GM18520 (cell line): ENCODE results near the gene EIPR1.

Experiments
- ATAC-seq: cut with Tn5 transposase; IDR thresholded peaks from one replicate; pipeline ENCODE4 v1.9.1; 2021; ENCODE audit not compliant: unreplicated experiment

Gene EIPR1

DNA sequence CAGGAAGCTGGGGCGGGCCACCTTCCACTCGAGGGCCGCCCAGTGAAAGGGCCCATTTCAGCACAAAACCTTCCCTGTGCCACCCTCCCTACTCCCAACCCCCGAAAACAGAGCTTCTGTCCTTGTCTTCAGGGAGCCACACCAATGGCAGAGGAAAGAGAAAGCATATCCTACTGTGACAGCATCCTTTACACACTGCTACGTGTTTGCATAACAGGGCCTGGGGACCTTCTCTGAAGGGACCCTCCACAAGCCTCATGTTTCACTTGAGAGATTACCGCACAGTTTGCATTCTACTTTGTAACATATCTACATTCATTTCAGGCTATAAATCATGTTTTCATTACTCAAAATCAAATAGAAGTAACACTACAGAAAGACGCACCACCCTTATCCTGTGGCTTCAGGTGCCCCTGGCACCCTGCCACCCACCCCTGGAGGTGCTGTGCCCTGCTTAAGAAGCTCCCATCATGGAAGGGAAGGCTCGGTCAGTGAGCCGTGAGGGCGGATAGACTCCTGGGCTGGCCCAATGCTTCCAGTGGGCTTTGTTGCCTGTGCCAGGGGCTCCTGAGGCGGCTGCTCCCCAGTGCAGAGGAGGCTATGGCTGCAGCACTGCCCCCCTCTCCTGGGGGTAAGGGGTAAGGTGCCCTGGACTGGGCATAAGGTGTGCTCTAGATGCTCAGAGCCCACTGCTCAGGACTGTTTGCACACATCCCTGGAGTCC, 52.0 kb downstream of the EIPR1 start:
- no peak for ATAC-seq

DNA sequence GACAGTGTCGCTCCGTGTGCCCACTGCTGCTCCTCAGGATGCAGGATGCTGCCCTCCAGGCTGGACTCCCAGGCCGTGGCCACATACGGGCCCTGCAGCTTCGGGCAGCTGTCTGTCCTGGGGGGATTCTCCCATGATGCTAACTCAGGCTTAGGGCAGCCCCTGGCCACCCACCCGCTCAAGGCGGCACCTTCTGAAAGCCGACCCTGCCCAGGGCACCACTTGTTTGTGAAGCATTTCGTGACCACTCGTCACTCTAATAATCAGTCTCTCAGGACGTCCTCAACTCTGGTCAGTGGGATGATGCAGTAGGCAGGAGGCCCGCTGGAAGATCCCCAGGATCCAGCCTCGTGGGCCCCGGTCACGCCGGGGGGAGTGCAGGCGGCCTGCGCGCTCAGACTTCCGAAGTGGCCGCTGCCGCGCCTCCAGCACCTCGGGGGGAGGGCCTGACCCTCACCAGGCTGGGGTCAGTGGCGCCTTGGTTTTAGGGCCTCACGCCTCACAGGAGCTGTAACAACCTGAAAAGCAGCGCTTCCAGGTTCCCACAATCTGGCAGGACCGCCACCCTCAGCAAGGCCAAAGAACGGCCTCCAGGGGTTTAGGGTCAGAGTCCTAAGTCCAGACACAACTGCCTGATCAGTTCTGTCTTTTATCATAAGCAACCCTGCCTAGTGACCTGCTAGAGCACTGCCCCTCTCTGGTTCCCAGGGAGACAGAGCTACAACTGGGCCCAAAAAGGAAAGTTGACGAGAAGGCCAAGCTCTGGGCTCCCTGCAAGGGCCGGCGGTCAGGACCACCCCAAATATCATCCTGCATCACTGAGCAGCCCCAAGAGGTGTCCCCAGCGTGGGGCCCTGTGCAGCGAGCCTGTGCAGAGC, 53.0 kb downstream of the EIPR1 start:
- ATAC-seq: no peak

GRCh38 chr2:3324036-3324386, 53.6 kb downstream of the EIPR1 start:
- ATAC-seq: no peak

GRCh38 chr2:3323360-3324035, 54.1 kb downstream of the EIPR1 start:
- ATAC-seq: no peak

DNA sequence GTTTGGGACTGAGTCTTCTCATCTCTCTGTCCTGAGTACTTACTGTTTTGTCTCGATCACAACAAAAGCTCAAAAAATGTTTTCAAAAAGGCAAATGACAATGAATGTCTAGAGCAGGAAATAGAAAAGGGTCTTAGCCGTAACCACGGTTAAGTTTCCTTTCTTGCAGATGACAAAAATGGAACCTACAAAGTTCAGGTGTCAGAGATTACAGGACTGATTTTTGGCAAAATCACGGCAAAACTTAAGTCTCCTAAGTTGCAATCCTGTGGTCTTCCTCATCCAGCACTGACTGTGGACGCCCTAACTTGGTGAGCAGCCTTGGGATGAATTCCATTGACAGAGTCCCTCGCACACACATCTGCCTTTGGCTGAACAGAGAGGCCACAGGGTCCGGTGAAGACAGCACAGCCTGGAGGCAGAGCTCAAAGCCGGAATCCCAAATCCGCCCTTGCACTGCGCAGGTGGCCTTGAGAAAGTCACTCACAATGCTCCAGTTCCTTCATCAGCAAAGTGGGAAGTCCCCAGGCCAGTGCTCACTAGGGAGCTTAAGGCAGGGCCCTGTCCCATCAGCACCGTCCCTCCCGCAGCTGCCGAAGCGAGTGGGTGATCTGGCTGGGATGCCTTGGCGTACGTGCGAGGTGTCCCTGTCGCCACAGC, 55.2 kb downstream of the EIPR1 start:
- ATAC-seq: no peak

DNA sequence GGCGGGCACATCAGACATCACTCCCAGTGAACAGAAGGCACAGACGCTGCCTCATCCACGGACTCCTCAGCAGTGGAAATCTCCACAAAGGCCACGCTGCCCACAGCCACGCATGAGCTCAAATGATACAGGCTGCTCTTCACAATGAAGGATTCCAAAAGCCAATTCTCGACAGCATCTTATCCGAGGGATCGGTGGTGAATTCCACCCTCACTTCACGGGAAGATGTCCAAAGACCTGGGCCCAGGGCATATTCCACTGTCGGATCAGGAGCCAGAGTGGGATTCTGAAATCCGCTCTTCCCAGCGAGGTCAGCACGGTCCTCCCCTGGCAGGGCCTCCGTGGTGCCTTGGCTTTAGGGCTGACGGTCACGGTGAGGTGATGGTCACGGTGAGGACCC, 55.8 kb downstream of the EIPR1 start:
- no peak for ATAC-seq

GRCh38 chr2:3320910-3321605, 56.6 kb downstream of the EIPR1 start:
- ATAC-seq: no peak

- ATAC-seq: no peak
Measured at GRCh38 chr2:3319745-3320566, 57.7 kb downstream of the EIPR1 start.

DNA sequence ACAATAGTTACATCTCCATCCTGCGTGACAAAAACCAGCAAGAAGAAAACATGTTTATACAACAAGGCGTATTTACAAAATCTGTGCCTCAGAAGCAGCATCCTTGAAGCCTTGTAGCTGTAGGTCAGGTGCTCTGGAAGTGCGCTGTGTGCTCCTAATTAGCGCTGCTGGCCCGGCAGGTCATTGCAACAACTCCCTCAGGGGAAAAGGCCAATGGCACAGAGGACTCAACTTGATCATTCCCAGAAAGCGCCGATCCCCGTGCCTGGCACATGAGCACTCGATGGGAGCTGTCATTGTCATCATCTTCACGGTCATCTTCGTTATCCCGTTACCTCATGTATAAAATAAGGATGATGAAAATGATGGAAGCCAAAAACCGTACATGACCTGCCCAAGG, 58.5 kb downstream of the EIPR1 start:
- ATAC-seq: no peak

- no peak for ATAC-seq
Measured at GRCh38 chr2:3317871-3318590, 59.6 kb downstream of the EIPR1 start.

DNA sequence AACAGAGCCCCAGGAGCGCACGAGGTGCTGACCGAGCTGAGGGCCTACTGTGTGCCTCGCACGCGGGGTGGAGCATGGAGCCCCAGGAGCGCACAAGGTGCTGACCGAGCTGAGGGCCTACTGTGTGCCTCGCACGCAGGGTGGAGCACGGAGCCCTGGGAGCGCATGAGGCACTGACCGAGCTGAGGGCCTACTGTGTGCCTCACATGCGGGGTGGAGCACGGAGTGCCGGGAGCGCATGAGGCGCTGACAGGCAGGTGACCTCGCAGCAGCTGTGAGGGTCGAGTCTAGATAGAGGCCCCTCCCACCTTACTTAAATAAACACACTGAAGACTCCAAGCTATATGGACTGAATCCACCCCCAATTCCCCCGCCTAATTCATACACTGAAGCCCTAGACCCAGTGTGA, 60.3 kb downstream of the EIPR1 start:
- ATAC-seq: no peak

DNA sequence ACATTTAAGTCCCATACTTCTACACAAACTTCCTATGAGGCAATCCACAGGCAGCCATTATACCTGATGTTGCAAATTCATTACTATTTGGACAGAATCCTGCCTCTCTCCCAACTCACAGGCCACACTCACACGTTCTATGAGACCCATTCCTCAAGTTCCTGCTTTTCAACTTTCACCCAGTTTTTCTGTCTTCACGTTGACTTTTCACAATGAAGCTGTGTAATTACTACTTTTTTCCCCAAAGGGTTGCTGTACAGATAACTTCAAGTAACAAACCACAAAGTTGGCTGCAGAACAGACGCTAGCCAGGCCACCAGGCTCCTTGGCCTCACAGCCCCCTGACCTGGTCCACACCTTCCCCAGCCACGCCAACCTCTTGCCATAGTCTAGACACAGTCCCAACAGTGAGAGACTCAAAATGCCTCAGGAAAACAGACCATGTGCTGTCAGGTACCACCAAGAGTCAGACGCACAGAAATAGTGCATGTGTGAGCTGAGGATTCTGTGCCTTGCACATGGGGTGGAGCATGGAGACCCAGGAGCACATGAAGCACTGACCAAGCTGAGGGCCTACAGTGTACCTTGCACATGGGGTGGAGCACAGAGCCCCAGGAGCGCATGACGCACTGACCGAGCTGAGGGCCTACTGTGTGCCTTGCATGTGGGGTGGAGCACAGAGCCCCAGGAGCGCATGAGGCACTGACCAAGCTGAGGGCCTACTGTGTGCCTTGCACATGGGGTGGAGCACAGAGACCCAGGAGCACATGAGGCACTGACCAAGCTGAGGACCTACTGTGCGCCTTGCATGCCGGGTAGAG, 61.0 kb downstream of the EIPR1 start:
- ATAC-seq: no peak

DNA sequence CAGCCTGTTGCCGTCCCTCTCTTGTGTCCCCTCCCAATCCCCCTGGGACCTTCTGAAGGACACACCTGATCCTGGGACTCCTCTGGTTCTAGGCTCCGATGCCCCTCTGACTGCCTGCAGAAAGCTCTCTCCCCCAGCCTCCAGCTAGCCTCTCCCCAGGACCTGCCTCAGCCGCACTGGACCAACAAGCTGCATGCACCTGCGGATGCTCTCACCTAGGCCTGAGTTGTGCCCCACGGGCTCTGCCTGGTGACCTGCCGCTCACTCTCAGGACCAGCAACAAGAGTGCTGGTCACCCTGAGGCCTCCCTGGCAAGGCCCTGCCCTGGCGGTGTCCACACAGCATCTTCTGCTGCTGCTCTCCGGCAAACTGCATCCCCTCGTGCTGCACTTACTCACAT, 63.0 kb downstream of the EIPR1 start:
- no peak for ATAC-seq

DNA sequence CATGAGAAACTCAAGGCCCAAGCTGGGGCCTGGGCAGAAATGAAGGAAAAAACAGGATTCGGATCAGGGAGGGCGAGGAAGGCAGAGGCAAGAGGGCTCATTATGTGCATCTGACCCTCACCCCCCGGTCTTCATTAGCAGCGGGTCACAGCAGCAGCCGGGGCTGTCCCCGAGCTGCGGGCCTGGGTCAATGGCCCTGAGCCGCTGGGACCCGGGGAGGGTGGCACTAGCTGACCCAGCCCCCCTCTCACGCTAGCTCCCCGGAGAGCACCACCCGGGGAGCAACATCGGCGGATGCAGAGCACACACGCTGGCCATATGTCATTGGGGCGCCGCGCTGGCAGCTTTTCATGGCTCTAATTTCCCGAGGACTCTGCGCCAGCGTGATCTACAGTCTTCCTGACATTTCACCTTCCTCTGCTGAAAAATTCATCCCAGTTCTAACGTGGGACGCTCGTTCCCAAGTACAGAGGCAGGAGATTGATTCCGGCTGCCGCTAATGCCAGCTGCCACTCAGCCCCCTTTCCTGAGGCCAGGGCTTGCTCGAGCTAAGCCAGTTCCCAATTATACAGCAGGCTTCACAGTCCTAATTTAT, 63.7 kb downstream of the EIPR1 start:
- no peak for ATAC-seq

GRCh38 chr2:3312576-3313345, 64.9 kb downstream of the EIPR1 start:
- no peak for ATAC-seq

DNA sequence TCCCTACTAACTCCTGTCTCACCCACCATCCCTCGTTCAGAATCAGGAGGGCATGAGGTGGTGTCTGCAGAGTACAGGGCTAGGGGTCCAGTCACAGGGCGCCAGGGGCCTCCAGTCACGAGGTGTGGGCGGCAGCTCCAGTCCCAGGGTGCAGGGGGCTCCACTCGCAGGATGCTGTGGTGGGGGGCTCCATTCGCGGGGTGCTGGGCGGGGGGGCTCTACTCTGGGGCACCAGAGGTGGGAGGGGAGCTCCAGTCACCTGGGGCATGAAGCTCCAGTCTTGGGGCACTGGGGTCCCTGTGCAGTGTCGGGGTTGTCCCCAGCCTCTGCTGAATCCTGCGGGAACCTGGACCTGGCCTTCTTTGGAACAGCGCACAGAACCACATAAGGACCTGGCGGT, 66.0 kb downstream of the EIPR1 start:
- ATAC-seq: no peak
